ENCODE results near the gene VAV1.

DNA sequence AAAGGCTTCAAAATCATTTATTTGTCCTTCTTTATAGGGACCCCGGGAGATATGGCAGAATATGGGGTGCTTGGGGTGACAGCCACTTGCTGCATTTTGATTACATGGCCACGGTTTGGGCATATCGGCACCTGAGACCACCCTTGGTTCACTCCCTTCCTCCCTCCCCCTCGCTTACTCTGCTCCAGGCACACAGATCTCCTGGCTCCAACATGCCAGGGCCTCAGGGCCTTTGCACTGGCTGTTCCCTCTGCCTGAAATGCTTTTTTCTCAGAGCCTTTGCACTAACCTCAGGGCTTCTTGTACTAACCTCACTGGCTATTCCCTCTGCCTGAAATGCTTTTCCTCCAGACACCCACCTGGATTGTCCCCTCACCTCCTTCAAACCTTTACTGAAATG lies 23.8 kb downstream of the VAV1 start:
- TF ChIP-seq, protein P1, sequence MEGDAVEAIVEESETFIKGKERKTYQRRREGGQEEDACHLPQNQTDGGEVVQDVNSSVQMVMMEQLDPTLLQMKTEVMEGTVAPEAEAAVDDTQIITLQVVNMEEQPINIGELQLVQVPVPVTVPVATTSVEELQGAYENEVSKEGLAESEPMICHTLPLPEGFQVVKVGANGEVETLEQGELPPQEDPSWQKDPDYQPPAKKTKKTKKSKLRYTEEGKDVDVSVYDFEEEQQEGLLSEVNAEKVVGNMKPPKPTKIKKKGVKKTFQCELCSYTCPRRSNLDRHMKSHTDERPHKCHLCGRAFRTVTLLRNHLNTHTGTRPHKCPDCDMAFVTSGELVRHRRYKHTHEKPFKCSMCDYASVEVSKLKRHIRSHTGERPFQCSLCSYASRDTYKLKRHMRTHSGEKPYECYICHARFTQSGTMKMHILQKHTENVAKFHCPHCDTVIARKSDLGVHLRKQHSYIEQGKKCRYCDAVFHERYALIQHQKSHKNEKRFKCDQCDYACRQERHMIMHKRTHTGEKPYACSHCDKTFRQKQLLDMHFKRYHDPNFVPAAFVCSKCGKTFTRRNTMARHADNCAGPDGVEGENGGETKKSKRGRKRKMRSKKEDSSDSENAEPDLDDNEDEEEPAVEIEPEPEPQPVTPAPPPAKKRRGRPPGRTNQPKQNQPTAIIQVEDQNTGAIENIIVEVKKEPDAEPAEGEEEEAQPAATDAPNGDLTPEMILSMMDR (IDR thresholded peaks at IDR 0.05), result no peak
- no peak for TF ChIP-seq POLR2AphosphoS5 (IDR thresholded peaks at IDR 0.05)
- no peak for TF ChIP-seq POLR2A (IDR thresholded peaks at IDR 0.05)
